Upper lobe of right lung (tissue), 1 donor: ENCODE results near the gene RNPS1. TPM values are rescaled to one million over a fixed set of nuclear protein-coding genes. Genes with fewer than 3 reads are reported as not detected.

Experiments used
- ATAC-seq: fragments of 200-7000 bp; cut with Tn5 transposase; one replicate; pipeline ENCODE4 v1.9.1; 2020; ENCODE audit warnings: mild to moderate bottlenecking, moderate library complexity
- DNase-seq: peaks from one replicate; pipeline ENCODE4 v3.0.0-alpha.2; 2020
- H3K27ac ChIP-seq: fragments of 200-600 bp; one replicate; pipeline ENCODE4 v1.8.0; 2022
- H3K27me3 ChIP-seq: fragments of 200-600 bp; one replicate; pipeline ENCODE4 v1.8.0; 2022; ENCODE audit warnings: mild to moderate bottlenecking
- H3K36me3 ChIP-seq: fragments of 200-600 bp; one replicate; pipeline ENCODE4 v1.8.0; 2022
- H3K4me1 ChIP-seq: fragments of 200-600 bp; one replicate; pipeline ENCODE4 v1.8.0; 2022
- H3K4me3 ChIP-seq: fragments of 200-600 bp; one replicate; pipeline ENCODE4 v1.8.0; 2022; ENCODE audit warnings: mild to moderate bottlenecking
- H3K9me3 ChIP-seq: fragments of 200-600 bp; one replicate; pipeline ENCODE4 v1.8.0; 2022
- CTCF ChIP-seq: fragments of 200-600 bp; IDR thresholded peaks from one replicate; pipeline ENCODE4 v1.8.0; 2022; ENCODE audit warnings: antibody characterized with exemption
- intact Hi-C: fragments of 100-400 bp; cut with DNase I; formaldehyde crosslinking; loops from one replicate; pipeline ENCODE4 v1.11.0; 2022
- total RNA-seq: library from RNA; stranded (reverse); fragmentation: NEBNext Ultra II Directional; extraction: Animal tissue kit (Norgen Biotek cat#: 25700); gene quantifications from one replicate; pipeline ENCODE4 v1.2.1, GENCODE V29; 2021
- donor health status: DM: no; HTN: yes; CAD: no; lungs with severe emphysema.

Gene RNPS1
- total RNA-seq, 1 donor from 2014 or later = 116 TPM

DNA sequence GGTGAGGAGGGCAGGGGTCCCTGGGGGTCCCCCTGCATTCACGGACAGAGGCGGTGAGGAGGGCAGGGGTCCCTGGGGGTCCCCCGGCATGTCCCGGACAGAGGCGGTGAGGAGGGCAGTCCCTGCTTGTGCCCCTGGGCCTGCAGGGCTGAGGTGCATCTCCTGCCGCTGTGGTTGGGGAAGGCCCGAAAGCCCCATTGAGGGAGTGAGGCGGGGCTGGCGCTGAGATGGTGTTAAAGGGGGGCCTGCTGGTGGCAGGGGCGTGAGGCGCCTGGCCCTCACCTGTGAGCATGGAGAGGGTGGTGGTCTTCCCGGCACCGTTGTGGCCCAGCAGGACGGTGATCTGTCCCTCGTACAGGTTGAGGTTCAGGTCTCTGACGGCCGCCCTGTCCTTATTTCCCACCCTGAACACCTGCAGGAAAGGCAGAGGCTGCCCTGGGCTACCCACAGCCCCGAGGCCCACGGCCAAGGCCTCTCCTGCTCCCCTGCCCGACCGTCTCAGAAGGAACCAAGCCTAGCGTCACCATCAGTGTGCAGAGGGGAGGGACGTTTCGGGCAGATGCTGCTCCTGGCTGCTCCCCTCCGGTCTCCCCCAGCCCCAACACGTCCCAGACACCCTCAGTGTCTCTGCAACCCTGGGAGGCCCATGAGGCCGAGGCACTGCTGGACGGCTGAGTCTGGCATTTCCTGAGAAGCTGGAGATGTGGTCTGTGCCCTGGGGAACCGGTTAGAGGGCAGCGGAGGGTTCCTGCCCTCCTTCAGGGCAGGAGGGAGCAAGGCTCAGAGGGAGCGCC, 31.4 kb upstream of the RNPS1 start:
- H3K9me3 ChIP-seq = no peaks in the 10 kb centered on the region
- H3K4me1 ChIP-seq = no peaks in the 10 kb centered on the region
- H3K36me3 ChIP-seq = peaks cover 40% of the 10 kb centered on the region
- ATAC-seq (peak; percentile 4), DNase-seq (no peak)
- H3K27me3 ChIP-seq = no peaks in the 10 kb centered on the region
- H3K4me3 ChIP-seq = no peak overlapping the region
- H3K27ac ChIP-seq = no peak overlapping the region
- no peak for TF ChIP-seq CTCF
- intact Hi-C loops = no loop called here

DNA sequence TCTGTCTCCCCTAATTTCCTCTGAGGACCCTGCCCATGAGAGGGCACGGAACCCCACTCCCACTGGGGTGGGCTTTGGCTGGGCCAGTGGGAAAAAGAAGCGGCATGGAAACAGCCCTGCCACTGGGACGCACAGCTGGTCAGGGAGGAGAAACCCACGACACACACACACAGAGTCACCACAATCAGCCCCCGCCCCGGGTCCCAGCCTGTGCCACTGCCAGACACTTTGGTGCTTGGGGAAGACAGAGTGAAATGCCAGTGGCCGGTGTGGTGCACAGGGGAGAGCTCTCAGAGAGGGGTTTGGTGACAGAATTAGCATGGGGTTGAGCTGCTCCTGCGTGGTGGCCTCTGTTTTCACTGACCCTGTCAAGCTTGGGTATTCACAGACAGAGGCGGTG, 30.7 kb upstream of the RNPS1 start:
- no peak for DNase-seq
- intact Hi-C loops = no loop called here
- no peaks in the 10 kb centered on the region for H3K9me3 ChIP-seq
- TF ChIP-seq CTCF = no peak
- peaks cover 40% of the 10 kb centered on the region for H3K36me3 ChIP-seq
- H3K4me1 ChIP-seq = no peaks in the 10 kb centered on the region
- H3K27ac ChIP-seq = no peak overlapping the region
- no peaks in the 10 kb centered on the region for H3K27me3 ChIP-seq
- no peak for ATAC-seq
- H3K4me3 ChIP-seq = no peak overlapping the region

- Histone ChIP-seq H3K9me3 (no peaks in the 10 kb centered on the region), H3K4me3 (no peak overlapping the region), H3K27me3 (no peaks in the 10 kb centered on the region), H3K4me1 (no peaks in the 10 kb centered on the region), H3K36me3 (peaks cover 42% of the 10 kb centered on the region), H3K27ac (no peak overlapping the region)
- no peak for TF ChIP-seq CTCF
- intact Hi-C loops = no loop called here
- ATAC-seq = peak; percentile 2
- DNase-seq = peak; percentile 68
Observed at GRCh38 chr16:2297506-2297860, 29.6 kb upstream of the RNPS1 start.

- DNase-seq (peak; percentile 68), ATAC-seq (peak; percentile 61)
- Histone ChIP-seq H3K4me3 (no peak overlapping the region), H3K36me3 (peaks cover 48% of the 10 kb centered on the region), H3K4me1 (no peaks in the 10 kb centered on the region), H3K27me3 (no peaks in the 10 kb centered on the region), H3K27ac (no peak overlapping the region), H3K9me3 (no peaks in the 10 kb centered on the region)
- peak; percentile 33 for TF ChIP-seq CTCF
- intact Hi-C loops = no loop called here
Observed at GRCh38 chr16:2296661-2297505, 29.0 kb upstream of the RNPS1 start.

- DNase-seq = no peak
- no peak overlapping the region for H3K27ac ChIP-seq
- TF ChIP-seq CTCF = no peak
- no peaks in the 10 kb centered on the region for H3K4me1 ChIP-seq
- peak; percentile 2 for ATAC-seq
- H3K27me3 ChIP-seq = no peaks in the 10 kb centered on the region
- H3K4me3 ChIP-seq = no peak overlapping the region
- no peaks in the 10 kb centered on the region for H3K9me3 ChIP-seq
- intact Hi-C loops = no loop called here
- H3K36me3 ChIP-seq = peaks cover 64% of the 10 kb centered on the region
Observed at GRCh38 chr16:2295056-2295798, 27.3 kb upstream of the RNPS1 start.
